ENCODE measurements around the gene PRKX. TPM values are rescaled to one million over a fixed set of nuclear protein-coding genes. Genes with fewer than 3 reads are reported as not detected.
"Not testable (repeated sequence)": the region's sequence is repeated elsewhere in the genome, so short reads cannot be mapped to it uniquely, and the experiment has no call there.

The PRKX gene
- total RNA-seq (1 to 10 TPM; 4.2 to 6.4 (median 4.7) TPM), polyA plus RNA-seq (1.6 TPM)
- long read RNA-seq, donor 1, full-length matches to known transcripts, result 4 of 5 reads
- long read RNA-seq, donor 1, partial matches to known transcripts, result 0 of 5 reads
- long read RNA-seq, donor 1, other reads (novel, unspliced or antisense), result 1 of 5 reads
- long read RNA-seq, donor 2, partial matches to known transcripts, result 1 of 1 reads
- long read RNA-seq, donor 2, other reads (novel, unspliced or antisense), result 0 of 1 reads
- long read RNA-seq, donor 3, partial matches to known transcripts, result 0 of 1 reads
- long read RNA-seq, donor 3, other reads (novel, unspliced or antisense), result 1 of 1 reads
- long read RNA-seq, donor 4, full-length matches to known transcripts, result 1 of 3 reads
- long read RNA-seq, donor 4, partial matches to known transcripts, result 1 of 3 reads
- long read RNA-seq, donor 4, other reads (novel, unspliced or antisense), result 1 of 3 reads

GRCh38 chrX:3713225-3713936 lies at the start of gene PRKX:
PRKX (minus strand) TSS chrX:3713649; CDS start chrX:3713253, 396 bp downstream.
- H3K27me3 ChIP-seq (ENCODE audit: control insufficient read depth, insufficient read depth), result no peaks in the 10 kb centered on the region
- intact Hi-C loops (cut with DNase I), result no loop called here
- peaks cover 1% of the 10 kb centered on the region for H3K4me1 ChIP-seq (ENCODE audit: control insufficient read depth, insufficient read depth, low read length)
- WGBS, result under 1% methylated on average over 84 of the region's 97 CpGs
- peak; percentile 88 to 94 for ATAC-seq
- peak within 1 kb of the TSS; percentile 66 for H3K4me3 ChIP-seq (ENCODE audit: low read length)
- peak; percentile 67 to 85 (median 78) for DNase-seq
- H3K9me3 ChIP-seq (ENCODE audit: control insufficient read depth, low read length), result no peaks in the 10 kb centered on the region
- H3K27ac ChIP-seq (ENCODE audit: low read length), result peak within 1 kb of the TSS; percentile 53

GRCh38 chrX:3763111-3763510 lies 49.7 kb upstream of the PRKX start:
- no peak overlapping the region for H3K4me3 ChIP-seq (ENCODE audit: low read length)
- no peak for DNase-seq
- no peak for ATAC-seq
- no peaks in the 10 kb centered on the region for H3K27me3 ChIP-seq (ENCODE audit: control insufficient read depth, insufficient read depth)
- H3K9me3 ChIP-seq (ENCODE audit: control insufficient read depth, low read length), result no peaks in the 10 kb centered on the region
- H3K4me1 ChIP-seq (ENCODE audit: control insufficient read depth, insufficient read depth, low read length), result no peaks in the 10 kb centered on the region
- WGBS, result 54% methylated on average over 2 of the region's 2 CpGs
- intact Hi-C loops (cut with DNase I), result no loop called here
- H3K27ac ChIP-seq (ENCODE audit: low read length), result no peak overlapping the region

GRCh38 chrX:3757510-3758025 lies 44.1 kb upstream of the PRKX start:
- no peaks in the 10 kb centered on the region for H3K4me1 ChIP-seq (ENCODE audit: control insufficient read depth, insufficient read depth, low read length)
- H3K9me3 ChIP-seq (ENCODE audit: control insufficient read depth, low read length), result no peaks in the 10 kb centered on the region
- H3K27ac ChIP-seq (ENCODE audit: low read length), result no peak overlapping the region
- H3K27me3 ChIP-seq (ENCODE audit: control insufficient read depth, insufficient read depth), result no peaks in the 10 kb centered on the region
- intact Hi-C loops (cut with DNase I), result no loop called here
- no peak overlapping the region for H3K4me3 ChIP-seq (ENCODE audit: low read length)
- ATAC-seq (no peak), DNase-seq (no peak)
- 76% methylated on average over 5 of the region's 5 CpGs for WGBS

GRCh38 chrX:3748052-3748559 lies 34.7 kb upstream of the PRKX start:
- Histone ChIP-seq H3K9me3 (ENCODE audit: control insufficient read depth, low read length) (no peaks in the 10 kb centered on the region), H3K27ac (ENCODE audit: low read length) (no peak overlapping the region), H3K4me3 (ENCODE audit: low read length) (no peak overlapping the region), H3K27me3 (ENCODE audit: control insufficient read depth, insufficient read depth) (no peaks in the 10 kb centered on the region), H3K4me1 (ENCODE audit: control insufficient read depth, insufficient read depth, low read length) (no peaks in the 10 kb centered on the region)
- no peak for ATAC-seq
- WGBS, result 45% methylated on average over 3 of the region's 3 CpGs
- intact Hi-C loops (cut with DNase I), result no loop called here
- DNase-seq, result no peak

- 56% methylated on average over 8 of the region's 8 CpGs for WGBS
- Histone ChIP-seq H3K4me1 (ENCODE audit: control insufficient read depth, insufficient read depth, low read length) (no peaks in the 10 kb centered on the region), H3K27me3 (ENCODE audit: control insufficient read depth, insufficient read depth) (no peaks in the 10 kb centered on the region), H3K4me3 (ENCODE audit: low read length) (no peak overlapping the region), H3K27ac (ENCODE audit: low read length) (no peak overlapping the region), H3K9me3 (ENCODE audit: control insufficient read depth, low read length) (no peaks in the 10 kb centered on the region)
- ATAC-seq (no peak), DNase-seq (no peak)
- intact Hi-C loops (cut with DNase I), result no loop called here
Observed at GRCh38 chrX:3743801-3744439, 30.5 kb upstream of the PRKX start.

GRCh38 chrX:3740946-3741345 lies 27.5 kb upstream of the PRKX start:
- ATAC-seq; H3K4me1 ChIP-seq (ENCODE audit: control insufficient read depth, insufficient read depth, low read length); DNase-seq; H3K4me3 ChIP-seq (ENCODE audit: low read length); intact Hi-C loops (cut with DNase I); H3K27me3 ChIP-seq (ENCODE audit: control insufficient read depth, insufficient read depth); H3K9me3 ChIP-seq (ENCODE audit: control insufficient read depth, low read length); H3K27ac ChIP-seq (ENCODE audit: low read length): not testable (repeated sequence)
- 88% methylated on average over 8 of the region's 8 CpGs for WGBS

- DNase-seq (no peak), ATAC-seq (no peak)
- Histone ChIP-seq H3K27me3 (ENCODE audit: control insufficient read depth, insufficient read depth) (no peaks in the 10 kb centered on the region), H3K4me3 (ENCODE audit: low read length) (no peak overlapping the region), H3K27ac (ENCODE audit: low read length) (no peak overlapping the region), H3K4me1 (ENCODE audit: control insufficient read depth, insufficient read depth, low read length) (no peaks in the 10 kb centered on the region), H3K9me3 (ENCODE audit: control insufficient read depth, low read length) (no peaks in the 10 kb centered on the region)
- intact Hi-C loops (cut with DNase I), result no loop called here
Observed at GRCh38 chrX:3738509-3738908, 25.1 kb upstream of the PRKX start.

- H3K4me3 ChIP-seq (ENCODE audit: low read length); H3K27ac ChIP-seq (ENCODE audit: low read length); ATAC-seq; H3K27me3 ChIP-seq (ENCODE audit: control insufficient read depth, insufficient read depth); H3K9me3 ChIP-seq (ENCODE audit: control insufficient read depth, low read length); H3K4me1 ChIP-seq (ENCODE audit: control insufficient read depth, insufficient read depth, low read length); intact Hi-C loops (cut with DNase I); DNase-seq: not testable (repeated sequence)
- 70% methylated on average over 11 of the region's 11 CpGs for WGBS
Observed at GRCh38 chrX:3736536-3736935, 23.1 kb upstream of the PRKX start.

- WGBS, result 68% methylated on average over 6 of the region's 6 CpGs
- H3K4me1 ChIP-seq (ENCODE audit: control insufficient read depth, insufficient read depth, low read length); H3K27me3 ChIP-seq (ENCODE audit: control insufficient read depth, insufficient read depth); ATAC-seq; H3K27ac ChIP-seq (ENCODE audit: low read length); DNase-seq; H3K4me3 ChIP-seq (ENCODE audit: low read length); H3K9me3 ChIP-seq (ENCODE audit: control insufficient read depth, low read length); intact Hi-C loops (cut with DNase I): not testable (repeated sequence)
Observed at GRCh38 chrX:3735891-3736290, 22.4 kb upstream of the PRKX start.

- H3K27me3 ChIP-seq (ENCODE audit: control insufficient read depth, insufficient read depth); intact Hi-C loops (cut with DNase I); H3K27ac ChIP-seq (ENCODE audit: low read length); H3K9me3 ChIP-seq (ENCODE audit: control insufficient read depth, low read length); ATAC-seq; H3K4me1 ChIP-seq (ENCODE audit: control insufficient read depth, insufficient read depth, low read length); DNase-seq; H3K4me3 ChIP-seq (ENCODE audit: low read length): not testable (repeated sequence)
- WGBS, result 84% methylated on average over 4 of the region's 4 CpGs
Observed at GRCh38 chrX:3734456-3734855, 21.0 kb upstream of the PRKX start.

- WGBS, result 94% methylated on average over 7 of the region's 7 CpGs
- Histone ChIP-seq H3K27ac (ENCODE audit: low read length) (no peak overlapping the region), H3K9me3 (ENCODE audit: control insufficient read depth, low read length) (no peaks in the 10 kb centered on the region), H3K27me3 (ENCODE audit: control insufficient read depth, insufficient read depth) (no peaks in the 10 kb centered on the region), H3K4me3 (ENCODE audit: low read length) (no peak overlapping the region), H3K4me1 (ENCODE audit: control insufficient read depth, insufficient read depth, low read length) (no peaks in the 10 kb centered on the region)
- DNase-seq, result no peak
- intact Hi-C loops (cut with DNase I), result no loop called here
- ATAC-seq, result no peak
Observed at GRCh38 chrX:3733043-3733430, 19.6 kb upstream of the PRKX start.

Data from right cardiac atrium (tissue), 5 donors.